Measurements from ENCODE around the gene CST7.
A peak's percentile ranks its signal among the peaks of the same experiment; 100 is the strongest.

The CST7 gene

DNA sequence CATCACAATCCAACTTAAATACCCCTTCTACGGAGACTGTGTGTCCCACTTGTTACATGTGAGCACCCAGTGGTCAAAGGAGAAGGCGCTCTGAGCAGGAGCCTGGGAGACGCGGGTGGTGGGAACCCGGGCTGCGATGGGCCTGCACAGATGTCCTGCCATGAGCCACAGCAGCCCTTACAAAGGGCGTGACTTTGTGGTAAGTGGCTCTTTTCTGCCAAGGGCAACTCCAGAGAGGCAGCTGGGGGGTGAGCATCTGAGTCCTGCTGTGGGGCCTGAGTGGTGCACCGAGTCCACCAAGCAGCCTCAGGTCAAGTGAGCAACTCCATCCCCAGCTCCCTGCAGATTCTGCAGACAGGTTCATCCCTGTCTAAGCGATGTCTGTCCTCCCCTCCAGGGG lies 33.6 kb upstream of the CST7 start:
- no peaks in the 10 kb centered on the region for H3K36me3 ChIP-seq
- no peaks in the 10 kb centered on the region for H3K9me3 ChIP-seq (ENCODE audit: severe bottlenecking)
- H3K27ac ChIP-seq = no peak overlapping the region
- H3K27me3 ChIP-seq (ENCODE audit: insufficient read depth, low read depth, severe bottlenecking) = no peaks in the 10 kb centered on the region
- TF ChIP-seq, protein P1, sequence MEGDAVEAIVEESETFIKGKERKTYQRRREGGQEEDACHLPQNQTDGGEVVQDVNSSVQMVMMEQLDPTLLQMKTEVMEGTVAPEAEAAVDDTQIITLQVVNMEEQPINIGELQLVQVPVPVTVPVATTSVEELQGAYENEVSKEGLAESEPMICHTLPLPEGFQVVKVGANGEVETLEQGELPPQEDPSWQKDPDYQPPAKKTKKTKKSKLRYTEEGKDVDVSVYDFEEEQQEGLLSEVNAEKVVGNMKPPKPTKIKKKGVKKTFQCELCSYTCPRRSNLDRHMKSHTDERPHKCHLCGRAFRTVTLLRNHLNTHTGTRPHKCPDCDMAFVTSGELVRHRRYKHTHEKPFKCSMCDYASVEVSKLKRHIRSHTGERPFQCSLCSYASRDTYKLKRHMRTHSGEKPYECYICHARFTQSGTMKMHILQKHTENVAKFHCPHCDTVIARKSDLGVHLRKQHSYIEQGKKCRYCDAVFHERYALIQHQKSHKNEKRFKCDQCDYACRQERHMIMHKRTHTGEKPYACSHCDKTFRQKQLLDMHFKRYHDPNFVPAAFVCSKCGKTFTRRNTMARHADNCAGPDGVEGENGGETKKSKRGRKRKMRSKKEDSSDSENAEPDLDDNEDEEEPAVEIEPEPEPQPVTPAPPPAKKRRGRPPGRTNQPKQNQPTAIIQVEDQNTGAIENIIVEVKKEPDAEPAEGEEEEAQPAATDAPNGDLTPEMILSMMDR (IDR thresholded peaks at IDR 0.05; ENCODE audit: low read depth, low read length) = no peak
- H3K4me3 ChIP-seq (ENCODE audit: low read depth, low read length) = no peak overlapping the region
- no peak for DNase-seq

DNA sequence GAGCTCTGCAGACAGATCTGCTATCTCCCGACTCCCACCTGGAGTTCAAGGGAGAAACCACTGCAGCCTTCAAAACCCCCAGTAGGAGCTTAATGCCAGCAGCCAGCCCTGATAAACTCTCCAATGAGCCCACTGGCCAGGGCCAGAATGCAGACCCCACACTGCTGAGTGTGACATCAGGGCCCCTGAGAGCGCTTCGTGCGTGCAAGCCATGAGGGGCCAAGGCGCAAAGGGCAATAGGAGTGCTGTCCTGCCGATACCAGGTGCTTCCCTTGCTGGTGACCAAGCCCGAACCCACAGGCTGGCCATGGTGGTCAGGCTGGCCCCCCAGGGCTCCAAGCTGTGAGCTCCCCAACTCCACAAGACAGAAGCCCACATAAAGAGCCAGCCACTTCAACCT lies 33.2 kb upstream of the CST7 start:
- H3K27ac ChIP-seq = no peak overlapping the region
- H3K27me3 ChIP-seq (ENCODE audit: insufficient read depth, low read depth, severe bottlenecking) = no peaks in the 10 kb centered on the region
- DNase-seq = no peak
- no peaks in the 10 kb centered on the region for H3K36me3 ChIP-seq
- no peaks in the 10 kb centered on the region for H3K9me3 ChIP-seq (ENCODE audit: severe bottlenecking)
- H3K4me3 ChIP-seq (ENCODE audit: low read depth, low read length) = no peak overlapping the region
- TF ChIP-seq, protein P1 (IDR thresholded peaks at IDR 0.05; ENCODE audit: low read depth, low read length) = no peak

DNA sequence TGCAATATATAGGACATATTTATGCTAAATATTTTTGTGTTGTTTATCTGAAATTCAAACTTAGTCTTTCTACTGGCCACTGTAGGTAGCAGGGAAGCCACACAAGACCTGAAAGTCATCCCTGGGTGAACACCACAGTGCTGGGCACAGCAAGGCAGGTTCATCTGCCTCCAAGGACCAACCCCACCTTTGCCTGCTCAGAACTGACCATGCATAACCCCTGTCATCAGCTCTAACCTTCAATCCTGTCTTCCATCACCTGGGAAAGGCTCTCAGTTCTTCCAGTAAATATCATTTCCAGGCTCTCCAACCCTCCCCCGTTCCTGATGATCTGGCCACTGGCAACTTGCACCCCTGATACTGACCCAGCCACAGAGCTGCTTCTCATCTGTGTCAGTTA lies 32.7 kb upstream of the CST7 start:
- TF ChIP-seq, protein P1 (IDR thresholded peaks at IDR 0.05; ENCODE audit: low read depth, low read length) = no peak
- Histone ChIP-seq H3K4me3 (ENCODE audit: low read depth, low read length) (no peak overlapping the region), H3K9me3 (ENCODE audit: severe bottlenecking) (no peaks in the 10 kb centered on the region), H3K36me3 (no peaks in the 10 kb centered on the region), H3K27me3 (ENCODE audit: insufficient read depth, low read depth, severe bottlenecking) (no peaks in the 10 kb centered on the region), H3K27ac (no peak overlapping the region)
- no peak for DNase-seq

DNA sequence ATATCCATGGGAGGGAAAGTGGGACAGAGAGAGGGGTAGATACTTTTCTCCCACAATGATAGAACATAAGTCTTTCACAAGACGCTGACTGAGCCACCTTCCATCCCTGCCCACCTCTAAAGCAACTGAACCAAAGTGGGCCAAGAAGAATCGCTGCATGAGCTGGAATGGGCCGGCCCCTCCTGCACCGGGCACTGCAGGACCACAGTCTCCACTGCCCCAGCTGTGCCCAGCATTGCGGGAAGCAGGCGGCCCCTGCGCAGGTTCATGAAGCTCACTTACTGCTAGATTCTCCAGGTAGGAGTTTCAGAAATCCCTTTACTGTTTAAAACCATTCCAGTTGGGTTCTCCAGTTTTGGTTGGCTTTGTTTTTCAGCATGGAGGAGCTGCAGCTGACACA lies 32.0 kb upstream of the CST7 start:
- DNase-seq = no peak
- TF ChIP-seq, protein P1 (IDR thresholded peaks at IDR 0.05; ENCODE audit: low read depth, low read length) = no peak
- no peaks in the 10 kb centered on the region for H3K9me3 ChIP-seq (ENCODE audit: severe bottlenecking)
- H3K27ac ChIP-seq = no peak overlapping the region
- no peak overlapping the region for H3K4me3 ChIP-seq (ENCODE audit: low read depth, low read length)
- no peaks in the 10 kb centered on the region for H3K27me3 ChIP-seq (ENCODE audit: insufficient read depth, low read depth, severe bottlenecking)
- H3K36me3 ChIP-seq = no peaks in the 10 kb centered on the region

DNA sequence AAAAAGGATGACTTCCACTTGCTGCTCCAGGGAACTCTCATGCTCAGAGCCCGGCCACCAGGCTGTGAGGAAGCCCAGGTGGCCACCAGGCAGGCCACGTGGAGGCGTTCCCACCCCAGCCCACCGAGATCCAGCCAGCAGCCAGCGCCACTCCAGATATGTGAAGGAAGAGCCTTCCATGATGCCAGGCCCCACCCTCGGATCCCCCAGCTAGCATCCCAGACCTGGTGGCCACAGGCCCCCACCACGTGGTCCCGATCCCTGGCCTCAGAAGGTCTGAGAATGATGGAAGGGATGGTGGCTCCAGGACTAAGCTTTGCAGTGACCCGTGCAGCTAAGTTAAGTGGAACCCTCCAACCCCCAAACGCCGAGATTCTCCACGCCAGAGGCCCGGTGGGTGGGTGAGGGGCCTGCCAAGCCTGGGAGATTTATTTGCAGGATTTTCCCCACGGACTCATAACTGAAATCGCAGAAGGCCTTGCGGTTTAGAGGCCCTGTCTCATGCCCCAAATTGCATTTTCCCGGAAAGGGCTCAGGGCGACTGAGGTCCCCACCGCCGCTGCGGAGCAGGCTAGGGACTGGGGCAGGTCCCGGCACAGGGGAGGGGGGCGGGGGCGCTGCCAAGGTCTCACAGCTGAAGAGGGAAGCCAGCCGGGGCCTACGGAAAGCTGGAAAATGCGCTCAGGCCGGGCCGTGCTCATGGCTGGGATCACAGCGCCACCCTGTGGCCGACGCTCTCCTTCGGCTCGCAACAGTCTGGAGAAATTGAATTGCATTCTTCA lies 31.1 kb upstream of the CST7 start:
- no peak overlapping the region for H3K27ac ChIP-seq
- H3K36me3 ChIP-seq = no peaks in the 10 kb centered on the region
- H3K27me3 ChIP-seq (ENCODE audit: insufficient read depth, low read depth, severe bottlenecking) = no peaks in the 10 kb centered on the region
- no peaks in the 10 kb centered on the region for H3K9me3 ChIP-seq (ENCODE audit: severe bottlenecking)
- peak; percentile 78 for DNase-seq
- TF ChIP-seq, protein P1 (IDR thresholded peaks at IDR 0.05; ENCODE audit: low read depth, low read length) = peak; percentile 87
- H3K4me3 ChIP-seq (ENCODE audit: low read depth, low read length) = peak overlapping the region; percentile 23; the same call in 1 of the 2 replicates

All from WERI-Rb-1 (cell line).